ENCODE measurements around the gene CLCN4. TPM values are rescaled to one million over a fixed set of nuclear protein-coding genes. Genes with fewer than 3 reads are reported as not detected.

Gene CLCN4
- polyA plus RNA-seq, 3 donors = 0.27 to 1.9 (median 1.3) TPM

- TF ChIP-seq, protein P1, sequence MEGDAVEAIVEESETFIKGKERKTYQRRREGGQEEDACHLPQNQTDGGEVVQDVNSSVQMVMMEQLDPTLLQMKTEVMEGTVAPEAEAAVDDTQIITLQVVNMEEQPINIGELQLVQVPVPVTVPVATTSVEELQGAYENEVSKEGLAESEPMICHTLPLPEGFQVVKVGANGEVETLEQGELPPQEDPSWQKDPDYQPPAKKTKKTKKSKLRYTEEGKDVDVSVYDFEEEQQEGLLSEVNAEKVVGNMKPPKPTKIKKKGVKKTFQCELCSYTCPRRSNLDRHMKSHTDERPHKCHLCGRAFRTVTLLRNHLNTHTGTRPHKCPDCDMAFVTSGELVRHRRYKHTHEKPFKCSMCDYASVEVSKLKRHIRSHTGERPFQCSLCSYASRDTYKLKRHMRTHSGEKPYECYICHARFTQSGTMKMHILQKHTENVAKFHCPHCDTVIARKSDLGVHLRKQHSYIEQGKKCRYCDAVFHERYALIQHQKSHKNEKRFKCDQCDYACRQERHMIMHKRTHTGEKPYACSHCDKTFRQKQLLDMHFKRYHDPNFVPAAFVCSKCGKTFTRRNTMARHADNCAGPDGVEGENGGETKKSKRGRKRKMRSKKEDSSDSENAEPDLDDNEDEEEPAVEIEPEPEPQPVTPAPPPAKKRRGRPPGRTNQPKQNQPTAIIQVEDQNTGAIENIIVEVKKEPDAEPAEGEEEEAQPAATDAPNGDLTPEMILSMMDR (IDR thresholded peaks at IDR 0.05) = no peak
- Histone ChIP-seq H4K20me1 (ENCODE audit: insufficient read depth, low read length) (no peaks in the 10 kb centered on the region), H3K27ac (ENCODE audit: low read depth in 1 of 2, low read length in 2 of 2) (peak overlapping the region in 1 of 2 donors; percentile 27), H3K9ac (ENCODE audit: insufficient read depth, low read length, poor library complexity, severe bottlenecking) (peak overlapping the region; percentile 15), H3K27me3 (ENCODE audit: control insufficient read depth in 2 of 2, insufficient read depth in 2 of 2, low read length in 2 of 2) (no peaks in the 10 kb centered on the region), H3K79me2 (ENCODE audit: insufficient read depth, low read length) (no peaks in the 10 kb centered on the region), H2AFZ (ENCODE audit: insufficient read depth, low read depth, low read length, poor library complexity, severe bottlenecking) (no peak overlapping the region), H3K4me3 (replicated peaks in 1 of 3; ENCODE audit: low read depth in 2 of 3, low read length in 3 of 3) (no peak overlapping the region), H3K9me3 (replicated peaks in 1 of 2; ENCODE audit: control insufficient read depth in 1 of 2, insufficient read depth in 1 of 2, low read length in 2 of 2) (no peaks in the 10 kb centered on the region), H3K36me3 (replicated peaks in 1 of 2; ENCODE audit: control insufficient read depth in 1 of 2, insufficient read depth in 2 of 2, low read length in 2 of 2) (peaks cover 0 to 11% of the 10 kb centered on the region in 2 donors), H3K4me1 (ENCODE audit: control insufficient read depth in 1 of 2, insufficient read depth in 2 of 2, low read length in 2 of 2) (peaks cover 10 to 13% of the 10 kb centered on the region in 2 donors), H3K4me2 (replicated peaks; ENCODE audit: extremely low read depth, low read length, poor library complexity, severe bottlenecking) (no peak overlapping the region)
- Mint-ChIP-seq H3K27ac (no peak overlapping the region), H3K27me3 (ENCODE audit: low read depth in 3 of 3) (peaks cover 0 to 2% (median 2%) of the 10 kb centered on the region in 3 donors), H3K36me3 (peaks cover 20 to 24% of the 10 kb centered on the region in 2 donors), H3K4me1 (peaks cover 19% of the 10 kb centered on the region), H3K9me3 (no peaks in the 10 kb centered on the region), H3K4me3 (no peak overlapping the region)
- 57% methylated on average over 3 of the region's 26 CpGs for WGBS (ENCODE audit: insufficient coverage)
- peak in 2 of 3 donors; percentile 17 to 52 for DNase-seq
- intact Hi-C loops (cut with micrococcal nuclease) = loop anchor here in 1 of 2 donors (10.0 kb wide), 1 partner anchor 1367 kb away; no protein-coding TSS in a partner anchor
Observed at GRCh38 chrX:10111364-10112148, 45.2 kb upstream of the CLCN4 start.

GRCh38 chrX:10112510-10112909 lies 44.3 kb upstream of the CLCN4 start:
- H3K9ac ChIP-seq (ENCODE audit: insufficient read depth, low read length, poor library complexity, severe bottlenecking) = no peak overlapping the region

More at GRCh38 chrX:10112510-10112909, 44.3 kb upstream of the CLCN4 start:
- no peak overlapping the region for H2AFZ ChIP-seq (ENCODE audit: insufficient read depth, low read depth, low read length, poor library complexity, severe bottlenecking)
- no peaks in the 10 kb centered on the region for H3K9me3 ChIP-seq (replicated peaks in 1 of 2; ENCODE audit: control insufficient read depth in 1 of 2, insufficient read depth in 1 of 2, low read length in 2 of 2)
- H3K36me3 Mint-ChIP-seq = peaks cover 22 to 26% of the 10 kb centered on the region in 2 donors
- no peaks in the 10 kb centered on the region for H3K79me2 ChIP-seq (ENCODE audit: insufficient read depth, low read length)
- no peaks in the 10 kb centered on the region for H4K20me1 ChIP-seq (ENCODE audit: insufficient read depth, low read length)
- H3K4me2 ChIP-seq (replicated peaks; ENCODE audit: extremely low read depth, low read length, poor library complexity, severe bottlenecking) = no peak overlapping the region
- no peak overlapping the region for H3K4me3 Mint-ChIP-seq
- H3K4me3 ChIP-seq (replicated peaks in 1 of 3; ENCODE audit: low read depth in 2 of 3, low read length in 3 of 3) = no peak overlapping the region
- H3K27me3 ChIP-seq (ENCODE audit: control insufficient read depth in 2 of 2, insufficient read depth in 2 of 2, low read length in 2 of 2) = no peaks in the 10 kb centered on the region
- peaks cover 0 to 2% (median 2%) of the 10 kb centered on the region in 3 donors for H3K27me3 Mint-ChIP-seq (ENCODE audit: low read depth in 3 of 3)
- no peak for DNase-seq
- intact Hi-C loops (cut with micrococcal nuclease) = loop anchor here in 1 of 2 donors (10.0 kb wide), 1 partner anchor 1368 kb away; no protein-coding TSS in a partner anchor
- TF ChIP-seq, protein P1 (IDR thresholded peaks at IDR 0.05) = no peak
- WGBS (ENCODE audit: insufficient coverage) = no CpG with 5 or more reads among the region's 6 CpGs
- peaks cover 0 to 16% of the 10 kb centered on the region in 2 donors for H3K36me3 ChIP-seq (replicated peaks in 1 of 2; ENCODE audit: control insufficient read depth in 1 of 2, insufficient read depth in 2 of 2, low read length in 2 of 2)
- H3K27ac Mint-ChIP-seq = no peak overlapping the region
- H3K4me1 ChIP-seq (ENCODE audit: control insufficient read depth in 1 of 2, insufficient read depth in 2 of 2, low read length in 2 of 2) = peaks cover 14 to 16% of the 10 kb centered on the region in 2 donors
- H3K4me1 Mint-ChIP-seq = peaks cover 19% of the 10 kb centered on the region
- no peak overlapping the region for H3K27ac ChIP-seq (ENCODE audit: low read depth in 1 of 2, low read length in 2 of 2)
- peaks cover 0 to 2% (median 0%) of the 10 kb centered on the region in 7 donors for H3K9me3 Mint-ChIP-seq
